Fibroblast of lung (primary cell): ENCODE results near the gene IFNA4. TPM values are rescaled to one million over a fixed set of nuclear protein-coding genes. Genes with fewer than 3 reads are reported as not detected.
"Not testable (repeated sequence)": the region's sequence is repeated elsewhere in the genome, so short reads cannot be mapped to it uniquely, and the experiment has no call there.

Source experiments
- DNase-seq, 2 donors: peaks; one replicate each; pipeline versions ENCODE4 v3.0.0 to v3.0.0-alpha.2; 2010; ENCODE audit warnings: low read depth in 2 of 2
- H2AFZ ChIP-seq: 2 replicates; pipeline ENCODE4 v1.5.1; 2012; ENCODE audit warnings: low read length, control low read depth, inconsistent platforms
- H3K27ac ChIP-seq: 2 replicates; pipeline ENCODE4 v1.5.1; 2011; ENCODE audit warnings: low read length, control low read depth; ENCODE audit not compliant: insufficient read depth
- H3K27me3 ChIP-seq: 2 replicates; pipeline ENCODE4 v1.5.1; 2011; ENCODE audit warnings: mild to moderate bottlenecking, low read length; ENCODE audit not compliant: control insufficient read depth, insufficient read depth
- H3K36me3 ChIP-seq: 2 replicates; pipeline ENCODE4 v1.5.1; 2011; ENCODE audit warnings: low read length; ENCODE audit not compliant: control insufficient read depth, insufficient read depth
- H3K4me1 ChIP-seq: 2 replicates; pipeline ENCODE4 v1.5.1; 2011; ENCODE audit warnings: low read length; ENCODE audit not compliant: control insufficient read depth, insufficient read depth; ENCODE audit errors: extremely low read depth
- H3K4me2 ChIP-seq: 2 replicates; pipeline ENCODE4 v1.5.1; 2011; ENCODE audit warnings: low read length, control low read depth; ENCODE audit not compliant: insufficient read depth; ENCODE audit errors: extremely low read depth
- H3K4me3 ChIP-seq, 4 experiments: fragments of 200-600 bp in 1 of 4; sonication (generic) in 1 of 4; replicated peaks in 1 of 4; 2 replicates each; pipeline ENCODE4 v1.5.1; 2011 to 2016; ENCODE audit warnings: low read length in 4 of 4, low read depth in 3 of 4, mild to moderate bottlenecking in 3 of 4, control low read depth in 2 of 4, inconsistent platforms in 1 of 4, mixed read lengths in 1 of 4; ENCODE audit not compliant: insufficient read depth in 1 of 4; ENCODE audit errors: control extremely low read depth in 1 of 4
- H3K79me2 ChIP-seq: 2 replicates; pipeline ENCODE4 v1.5.1; 2012; ENCODE audit warnings: mild to moderate bottlenecking, low read length, inconsistent platforms; ENCODE audit not compliant: control insufficient read depth, insufficient read depth
- H3K9ac ChIP-seq: 2 replicates; pipeline ENCODE4 v1.5.1; 2011; ENCODE audit warnings: mild to moderate bottlenecking, low read length, control low read depth; ENCODE audit not compliant: insufficient read depth
- H3K9me3 ChIP-seq: 2 replicates; pipeline ENCODE4 v1.5.1; 2012; ENCODE audit warnings: low read depth, low read length; ENCODE audit not compliant: control insufficient read depth, insufficient read depth
- H4K20me1 ChIP-seq: 2 replicates; pipeline ENCODE4 v1.5.1; 2011; ENCODE audit warnings: low read length; ENCODE audit not compliant: control insufficient read depth, insufficient read depth; ENCODE audit errors: extremely low read depth
- EZH2 ChIP-seq: IDR thresholded peaks from 2 replicates; pipeline ENCODE4 v1.5.1; 2012; ENCODE audit warnings: low read length, control low read depth, mild to moderate bottlenecking; ENCODE audit errors: missing control alignments
- polyA plus RNA-seq, 2 donors: library from polyadenylated mRNA; depleted of rRNA in 1 of 2; stranded (reverse) in 1 of 2; unstranded in 1 of 2; fragments of >200 nt; gene quantifications; 2 replicates each; pipeline ENCODE4 v1.2.1, GENCODE V29; 2011 to 2012; ENCODE audit warnings: missing spikeins in 1 of 2
- total RNA-seq: library from RNA; depleted of rRNA; stranded (reverse); fragments of >200 nt; gene quantifications from 2 replicates; pipeline ENCODE4 v1.2.1, GENCODE V29; 2014
- TF ChIP-seq, protein P1 (sequence below), 2 donors: IDR thresholded peaks in 1 of 2; conservative IDR thresholded peaks in 1 of 2; 1 replicate in 1 of 2; 2 replicates in 1 of 2; pipeline ENCODE4 v1.5.1; 2011 to 2012; ENCODE audit warnings: low read length in 2 of 2, control low read depth in 1 of 2, inconsistent platforms in 1 of 2, low read depth in 1 of 2, mild to moderate bottlenecking in 1 of 2

IFNA4 gene
- total and polyA plus RNA-seq, 2 donors (not counting 1 experiment from before 2014, with no cell fraction given), result not detected

DNA sequence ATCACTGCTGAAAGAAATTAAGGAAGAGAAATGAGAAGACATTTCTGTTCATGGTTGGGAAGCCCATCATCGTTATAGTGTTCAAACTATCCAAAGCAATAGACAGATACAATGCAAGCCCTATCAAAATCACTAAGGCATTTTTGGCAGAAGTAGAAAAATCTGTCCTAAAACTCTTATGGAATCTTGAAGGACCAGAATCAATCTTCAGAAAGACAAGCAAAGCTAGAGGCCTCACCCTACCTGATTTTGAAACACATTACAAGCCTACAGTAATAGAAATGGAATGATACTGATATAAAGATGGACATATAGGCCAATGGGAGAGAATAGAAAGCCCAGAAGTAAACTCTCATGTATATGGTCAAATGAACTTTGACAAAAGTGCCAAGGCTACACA is 16.0 kb downstream of the IFNA4 start:
- Histone ChIP-seq H3K79me2 (no peaks in the 10 kb centered on the region), H4K20me1 (no peaks in the 10 kb centered on the region), H3K9ac (no peak overlapping the region), H3K27me3 (no peaks in the 10 kb centered on the region), H2AFZ (no peak overlapping the region), H3K4me2 (no peak overlapping the region), H3K4me3 (no peak overlapping the region), H3K9me3 (no peaks in the 10 kb centered on the region), H3K36me3 (no peaks in the 10 kb centered on the region), H3K4me1 (no peaks in the 10 kb centered on the region), H3K27ac (no peak overlapping the region)
- no peak for DNase-seq
- TF ChIP-seq EZH2, result no peak
- TF ChIP-seq, protein P1, sequence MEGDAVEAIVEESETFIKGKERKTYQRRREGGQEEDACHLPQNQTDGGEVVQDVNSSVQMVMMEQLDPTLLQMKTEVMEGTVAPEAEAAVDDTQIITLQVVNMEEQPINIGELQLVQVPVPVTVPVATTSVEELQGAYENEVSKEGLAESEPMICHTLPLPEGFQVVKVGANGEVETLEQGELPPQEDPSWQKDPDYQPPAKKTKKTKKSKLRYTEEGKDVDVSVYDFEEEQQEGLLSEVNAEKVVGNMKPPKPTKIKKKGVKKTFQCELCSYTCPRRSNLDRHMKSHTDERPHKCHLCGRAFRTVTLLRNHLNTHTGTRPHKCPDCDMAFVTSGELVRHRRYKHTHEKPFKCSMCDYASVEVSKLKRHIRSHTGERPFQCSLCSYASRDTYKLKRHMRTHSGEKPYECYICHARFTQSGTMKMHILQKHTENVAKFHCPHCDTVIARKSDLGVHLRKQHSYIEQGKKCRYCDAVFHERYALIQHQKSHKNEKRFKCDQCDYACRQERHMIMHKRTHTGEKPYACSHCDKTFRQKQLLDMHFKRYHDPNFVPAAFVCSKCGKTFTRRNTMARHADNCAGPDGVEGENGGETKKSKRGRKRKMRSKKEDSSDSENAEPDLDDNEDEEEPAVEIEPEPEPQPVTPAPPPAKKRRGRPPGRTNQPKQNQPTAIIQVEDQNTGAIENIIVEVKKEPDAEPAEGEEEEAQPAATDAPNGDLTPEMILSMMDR (conservative IDR thresholded peaks at IDR 0.05 in 1 of 2, IDR thresholded peaks at IDR 0.05 in 1 of 2; ENCODE audit: low read depth in 1 of 2, low read length in 2 of 2), result no peak

DNA sequence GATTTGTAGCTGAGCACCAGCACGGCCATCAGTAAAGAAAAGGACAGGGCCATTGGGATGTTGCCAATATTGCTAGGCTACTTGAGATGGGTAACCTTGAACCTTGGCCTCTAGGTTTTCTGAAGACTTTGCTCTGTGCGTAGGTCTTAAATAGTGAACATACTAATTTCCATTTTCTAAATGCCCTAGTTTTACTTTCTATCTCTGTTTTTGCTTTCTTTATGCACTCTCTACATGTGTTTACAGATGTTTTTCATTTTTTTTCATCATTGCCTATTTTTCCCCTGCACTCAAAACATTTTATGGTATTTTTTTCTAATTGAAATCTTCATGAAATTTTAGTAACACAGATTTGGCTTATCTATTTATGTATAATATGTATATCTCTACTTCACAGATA is 20.8 kb downstream of the IFNA4 start, which contains the start of gene IFNA21:
IFNA21 (minus strand) TSS at position 101 of the 400 bp plus-strand sequence; CDS start at position 53, 48 bp downstream.
- H3K4me2 ChIP-seq, H3K27ac ChIP-seq, H4K20me1 ChIP-seq, H3K4me1 ChIP-seq, H3K27me3 ChIP-seq, H2AFZ ChIP-seq, DNase-seq, H3K36me3 ChIP-seq, H3K79me2 ChIP-seq, H3K9ac ChIP-seq, H3K4me3 ChIP-seq, H3K9me3 ChIP-seq: not testable (repeated sequence)

DNA sequence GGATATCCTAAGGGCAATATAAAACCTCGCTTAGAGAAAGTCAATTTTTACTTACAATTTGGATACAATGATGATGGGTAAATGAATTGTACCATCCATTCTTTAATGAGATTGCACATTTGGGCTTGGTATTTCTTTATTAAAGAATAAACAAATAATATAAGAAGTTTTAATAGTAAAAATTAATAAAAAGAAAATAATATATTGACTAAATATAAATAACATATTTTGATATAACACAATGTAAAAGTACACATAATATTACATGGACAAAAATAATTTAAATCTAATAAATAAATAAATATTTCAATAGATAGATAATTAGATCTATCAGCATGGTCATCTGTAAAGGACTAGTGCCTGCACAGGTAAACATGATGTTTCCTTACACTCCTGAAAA is 21.9 kb downstream of the IFNA4 start:
- Histone ChIP-seq H4K20me1 (no peaks in the 10 kb centered on the region), H3K27ac (no peak overlapping the region), H3K4me3 (no peak overlapping the region), H3K36me3 (no peaks in the 10 kb centered on the region), H3K79me2 (no peaks in the 10 kb centered on the region), H3K9me3 (no peaks in the 10 kb centered on the region), H3K9ac (no peak overlapping the region), H2AFZ (no peak overlapping the region), H3K4me1 (no peaks in the 10 kb centered on the region), H3K27me3 (no peaks in the 10 kb centered on the region), H3K4me2 (no peak overlapping the region)
- no peak for DNase-seq
- TF ChIP-seq, protein P1 (conservative IDR thresholded peaks at IDR 0.05 in 1 of 2, IDR thresholded peaks at IDR 0.05 in 1 of 2; ENCODE audit: low read depth in 1 of 2, low read length in 2 of 2), result no peak
- no peak for TF ChIP-seq EZH2
